ENCODE data around the gene SLC29A3. TPM values are rescaled to one million over a fixed set of nuclear protein-coding genes. Genes with fewer than 3 reads are reported as not detected.

Gene SLC29A3
- total RNA-seq, 1 experiment from 2014 or later, result 7.6 TPM

- POLR2A ChIA-PET, result no interaction called here
- no peak for ATAC-seq
- Histone ChIP-seq H3K4me1 (ENCODE audit: control insufficient read depth, insufficient read depth, low read length) (no peaks in the 10 kb centered on the region), H3K4me3 (ENCODE audit: low read depth in 2 of 2, low read length in 2 of 2) (no peak overlapping the region), H3K27ac (ENCODE audit: low read length) (no peak overlapping the region), H3K27me3 (ENCODE audit: control insufficient read depth, insufficient read depth, low read length) (peaks cover 5% of the 10 kb centered on the region; the same call in 1 of the 2 replicates), H3K9me3 (ENCODE audit: control insufficient read depth, insufficient read depth, low read depth, low read length) (no peaks in the 10 kb centered on the region), H3K36me3 (ENCODE audit: control insufficient read depth, insufficient read depth, low read length) (no peaks in the 10 kb centered on the region)
- DNase-seq (ENCODE audit: low read depth, low spot score), result no peak
- CTCF ChIA-PET, result no interaction called here
- intact Hi-C loops (cut with micrococcal nuclease; ENCODE audit: unreplicated experiment), result no loop called here
- TF ChIP-seq TCF7L2 (IDR thresholded peaks at IDR 0.05; ENCODE audit: low read depth, low read length) (no peak), SIN3A (IDR thresholded peaks at IDR 0.05; ENCODE audit: borderline replicate concordance, insufficient read depth, low read depth, low read length) (no peak), REST (IDR thresholded peaks at IDR 0.05; ENCODE audit: insufficient read depth in 1 of 2, low read depth in 2 of 2, low read length in 1 of 2) (no peak), CTCF (IDR thresholded peaks at IDR 0.05) (no peak), POLR2AphosphoS5 (IDR thresholded peaks at IDR 0.05; ENCODE audit: low read depth, low read length) (no peak)
- no TSS peak for BruUV-seq (replicated peaks)
- in situ Hi-C loops (cut with HindIII; ENCODE audit: low pct_unique_long_range_greater_than_20kb, low sequenced_read_pairs), result no loop called here
Measured at GRCh38 chr10:71369602-71370001, 50.5 kb downstream of the SLC29A3 start.

GRCh38 chr10:71370031-71370430, 51.0 kb downstream of the SLC29A3 start:
- Histone ChIP-seq H3K9me3 (ENCODE audit: control insufficient read depth, insufficient read depth, low read depth, low read length) (no peaks in the 10 kb centered on the region), H3K4me3 (ENCODE audit: low read depth in 2 of 2, low read length in 2 of 2) (no peak overlapping the region), H3K27ac (ENCODE audit: low read length) (no peak overlapping the region), H3K36me3 (ENCODE audit: control insufficient read depth, insufficient read depth, low read length) (no peaks in the 10 kb centered on the region), H3K27me3 (ENCODE audit: control insufficient read depth, insufficient read depth, low read length) (peaks cover 5% of the 10 kb centered on the region; the same call in 1 of the 2 replicates), H3K4me1 (ENCODE audit: control insufficient read depth, insufficient read depth, low read length) (no peaks in the 10 kb centered on the region)
- TF ChIP-seq CTCF (IDR thresholded peaks at IDR 0.05) (no peak), POLR2AphosphoS5 (IDR thresholded peaks at IDR 0.05; ENCODE audit: low read depth, low read length) (no peak), TCF7L2 (IDR thresholded peaks at IDR 0.05; ENCODE audit: low read depth, low read length) (no peak), REST (IDR thresholded peaks at IDR 0.05; ENCODE audit: insufficient read depth in 1 of 2, low read depth in 2 of 2, low read length in 1 of 2) (no peak), SIN3A (IDR thresholded peaks at IDR 0.05; ENCODE audit: borderline replicate concordance, insufficient read depth, low read depth, low read length) (no peak)
- in situ Hi-C loops (cut with HindIII; ENCODE audit: low pct_unique_long_range_greater_than_20kb, low sequenced_read_pairs), result no loop called here
- DNase-seq (ENCODE audit: low read depth, low spot score), result no peak
- CTCF ChIA-PET, result no interaction called here
- ATAC-seq, result no peak
- intact Hi-C loops (cut with micrococcal nuclease; ENCODE audit: unreplicated experiment), result no loop called here
- POLR2A ChIA-PET, result no interaction called here
- BruUV-seq (replicated peaks), result no TSS peak

All from Panc1 (cell line).